Measurements from ENCODE around the gene CETN3. TPM values are rescaled to one million over a fixed set of nuclear protein-coding genes. Genes with fewer than 3 reads are reported as not detected.

Gene CETN3
- total RNA-seq, 1 donor = 6.9 TPM

DNA sequence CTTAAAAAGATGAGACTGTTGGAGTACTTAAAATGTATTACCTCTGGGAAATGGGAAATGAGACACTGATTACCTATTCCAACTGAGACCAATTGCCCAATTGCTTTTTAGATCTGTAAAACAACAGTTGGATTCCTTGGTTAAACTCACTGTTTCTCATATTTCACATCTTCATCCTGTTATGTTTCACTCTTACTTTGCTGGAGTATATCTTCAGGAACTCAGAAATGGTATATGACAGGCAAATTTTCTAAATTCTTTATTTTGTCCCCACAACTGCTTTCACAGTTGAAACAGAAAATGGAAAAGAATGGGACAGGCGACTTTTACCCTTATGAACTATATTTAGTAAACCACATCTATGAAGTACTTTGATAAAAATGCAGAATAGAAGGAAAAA is 8.7 kb upstream of the CETN3 start:
- TF ChIP-seq CTCF (IDR thresholded peaks at IDR 0.05; ENCODE audit: extremely low read depth, low read depth, low read length) = no peak
- Histone ChIP-seq H3K4me2 (ENCODE audit: insufficient read depth, low read length) (no peak overlapping the region), H3K27me3 (ENCODE audit: insufficient read depth, low read length) (no peaks in the 10 kb centered on the region), H3K4me1 (ENCODE audit: insufficient read depth, low read length) (no peaks in the 10 kb centered on the region), H4K20me1 (ENCODE audit: insufficient read depth, low read length) (no peaks in the 10 kb centered on the region), H3K27ac (ENCODE audit: low read depth, low read length) (no peak overlapping the region), H3K4me3 (ENCODE audit: insufficient read depth, low read length) (no peak overlapping the region), H3K36me3 (ENCODE audit: insufficient read depth, low read length) (no peaks in the 10 kb centered on the region), H3K79me2 (ENCODE audit: insufficient read depth, low read length) (no peaks in the 10 kb centered on the region), H2AFZ (ENCODE audit: low read length) (no peak overlapping the region), H3K9me3 (ENCODE audit: low read depth, low read length) (no peaks in the 10 kb centered on the region)
- DNase-seq (ENCODE audit: insufficient read length, low spot score, missing footprints) = no peak

GRCh38 chr5:90410178-90410762 is 714 bp upstream of the CETN3 start:
- DNase-seq (ENCODE audit: insufficient read length, low spot score, missing footprints) = no peak
- peaks cover 19% of the 10 kb centered on the region for H3K4me1 ChIP-seq (ENCODE audit: insufficient read depth, low read length)

GRCh38 chr5:90408571-90409317 is 812 bp downstream of the CETN3 start:
- Histone ChIP-seq H3K9me3 (ENCODE audit: low read depth, low read length) (no peaks in the 10 kb centered on the region), H4K20me1 (ENCODE audit: insufficient read depth, low read length) (no peaks in the 10 kb centered on the region), H3K27ac (ENCODE audit: low read depth, low read length) (peak overlapping the region; percentile 93), H3K4me2 (ENCODE audit: insufficient read depth, low read length) (peak overlapping the region; percentile 99), H3K27me3 (ENCODE audit: insufficient read depth, low read length) (no peaks in the 10 kb centered on the region), H3K4me1 (ENCODE audit: insufficient read depth, low read length) (peaks cover 19% of the 10 kb centered on the region), H3K4me3 (ENCODE audit: insufficient read depth, low read length) (peak overlapping the region; percentile 97), H2AFZ (ENCODE audit: low read length) (peak overlapping the region; percentile 99), H3K79me2 (ENCODE audit: insufficient read depth, low read length) (peaks cover 11% of the 10 kb centered on the region), H3K36me3 (ENCODE audit: insufficient read depth, low read length) (peaks cover 4% of the 10 kb centered on the region)
- no peak for TF ChIP-seq CTCF (IDR thresholded peaks at IDR 0.05; ENCODE audit: extremely low read depth, low read depth, low read length)
- DNase-seq (ENCODE audit: insufficient read length, low spot score, missing footprints) = peak; percentile 11

More at GRCh38 chr5:90410178-90410762, 714 bp upstream of the CETN3 start:
- H3K79me2 ChIP-seq (ENCODE audit: insufficient read depth, low read length) = peaks cover 11% of the 10 kb centered on the region
- H4K20me1 ChIP-seq (ENCODE audit: insufficient read depth, low read length) = no peaks in the 10 kb centered on the region
- peak overlapping the region; percentile 94 for H2AFZ ChIP-seq (ENCODE audit: low read length)
- peak overlapping the region; percentile 85 for H3K27ac ChIP-seq (ENCODE audit: low read depth, low read length)
- H3K36me3 ChIP-seq (ENCODE audit: insufficient read depth, low read length) = no peaks in the 10 kb centered on the region
- TF ChIP-seq CTCF (IDR thresholded peaks at IDR 0.05; ENCODE audit: extremely low read depth, low read depth, low read length) = no peak
- peak overlapping the region; percentile 97 for H3K4me3 ChIP-seq (ENCODE audit: insufficient read depth, low read length)
- no peaks in the 10 kb centered on the region for H3K9me3 ChIP-seq (ENCODE audit: low read depth, low read length)
- peak overlapping the region; percentile 98 for H3K4me2 ChIP-seq (ENCODE audit: insufficient read depth, low read length)
- no peaks in the 10 kb centered on the region for H3K27me3 ChIP-seq (ENCODE audit: insufficient read depth, low read length)

DNA sequence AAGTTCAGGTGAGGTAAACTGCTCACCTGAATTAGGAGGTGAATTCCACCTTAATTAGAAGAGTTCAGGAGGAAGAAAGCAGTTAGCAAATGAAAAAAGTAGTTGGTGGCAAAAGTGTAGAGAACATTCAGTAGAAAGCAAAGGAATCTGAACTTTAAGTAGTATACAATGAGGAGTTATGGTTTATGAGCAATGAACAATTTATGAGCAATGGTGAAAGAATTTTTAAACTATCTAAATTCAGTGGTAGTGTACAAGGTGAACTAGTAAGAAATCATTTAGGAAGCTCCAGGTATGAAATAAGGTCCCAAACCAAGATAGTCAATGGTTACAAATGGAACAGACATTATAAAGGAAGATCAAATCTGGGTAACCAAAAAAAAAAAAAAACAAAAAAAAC is 3.1 kb downstream of the CETN3 start:
- Histone ChIP-seq H3K4me1 (ENCODE audit: insufficient read depth, low read length) (peaks cover 19% of the 10 kb centered on the region), H3K4me2 (ENCODE audit: insufficient read depth, low read length) (peak overlapping the region; percentile 50), H3K27ac (ENCODE audit: low read depth, low read length) (no peak overlapping the region), H3K27me3 (ENCODE audit: insufficient read depth, low read length) (no peaks in the 10 kb centered on the region), H3K79me2 (ENCODE audit: insufficient read depth, low read length) (peaks cover 11% of the 10 kb centered on the region), H4K20me1 (ENCODE audit: insufficient read depth, low read length) (no peaks in the 10 kb centered on the region), H3K36me3 (ENCODE audit: insufficient read depth, low read length) (peaks cover 4% of the 10 kb centered on the region), H2AFZ (ENCODE audit: low read length) (no peak overlapping the region), H3K4me3 (ENCODE audit: insufficient read depth, low read length) (no peak overlapping the region), H3K9me3 (ENCODE audit: low read depth, low read length) (no peaks in the 10 kb centered on the region)
- TF ChIP-seq CTCF (IDR thresholded peaks at IDR 0.05; ENCODE audit: extremely low read depth, low read depth, low read length) = no peak
- no peak for DNase-seq (ENCODE audit: insufficient read length, low spot score, missing footprints)
